T-helper 17 cell (primary cell): ENCODE measurements around the gene COL18A1. TPM values are rescaled to one million over a fixed set of nuclear protein-coding genes. Genes with fewer than 3 reads are reported as not detected.

Source experiments
- ATAC-seq: fragments of 150-1000 bp; cut with Tn5 transposase; 2 replicates; pipeline ENCODE4 v1.10.0; 2021; ENCODE audit warnings: mild to moderate bottlenecking, moderate library complexity
- DNase-seq, 3 donors: peaks; one replicate each; pipeline versions ENCODE4 v3.0.0 to v3.0.0-alpha.2; 2020 to 2021
- H3K9me3 ChIP-seq: one replicate; pipeline ENCODE4 v1.7.0; 2013; ENCODE audit warnings: low read length, mild to moderate bottlenecking; ENCODE audit not compliant: control insufficient read depth, poor library complexity, severe bottlenecking
- H3K27ac Mint-ChIP-seq: one replicate; pipeline ENCODE4 v1.8.0; 2022; ENCODE audit warnings: mild to moderate bottlenecking, moderate library complexity, mixed read lengths
- H3K27me3 Mint-ChIP-seq: one replicate; pipeline ENCODE4 v1.8.0; 2022; ENCODE audit warnings: mixed read lengths
- H3K36me3 Mint-ChIP-seq: one replicate; pipeline ENCODE4 v1.8.0; 2022; ENCODE audit warnings: low read depth, mixed read lengths
- H3K4me1 Mint-ChIP-seq: one replicate; pipeline ENCODE4 v1.8.0; 2022; ENCODE audit warnings: mild to moderate bottlenecking, mixed read lengths
- H3K4me3 Mint-ChIP-seq: one replicate; pipeline ENCODE4 v1.8.0; 2022; ENCODE audit warnings: mild to moderate bottlenecking, moderate library complexity, mixed read lengths
- total RNA-seq, 4 donors: library from RNA in 2 of 4; stranded (reverse) in 2 of 4; gene quantifications; one replicate each; pipeline ENCODE4 v1.2.3 and lab custom pipeline; 2022 to 2026

Gene COL18A1
- total RNA-seq, 2 donors from 2014 or later = 5.4 to 17.1 TPM

GRCh38 chr21:45467221-45467779 lies 62.3 kb downstream of the COL18A1 start:
- no peak overlapping the region for H3K27ac Mint-ChIP-seq

GRCh38 chr21:45468051-45468970 lies 63.3 kb downstream of the COL18A1 start:
- Mint-ChIP-seq H3K27me3 (peaks cover 19% of the 10 kb centered on the region), H3K4me3 (no peak overlapping the region), H3K27ac (no peak overlapping the region), H3K4me1 (peaks cover 4% of the 10 kb centered on the region), H3K36me3 (peaks cover 3% of the 10 kb centered on the region)
- no peaks in the 10 kb centered on the region for H3K9me3 ChIP-seq
- DNase-seq (no peak), ATAC-seq (no peak)

More at GRCh38 chr21:45467221-45467779, 62.3 kb downstream of the COL18A1 start:
- H3K36me3 Mint-ChIP-seq = peaks cover 3% of the 10 kb centered on the region
- H3K9me3 ChIP-seq = no peaks in the 10 kb centered on the region
- ATAC-seq (no peak), DNase-seq (no peak)
- H3K4me1 Mint-ChIP-seq = peaks cover 4% of the 10 kb centered on the region
- H3K4me3 Mint-ChIP-seq = no peak overlapping the region
- H3K27me3 Mint-ChIP-seq = peaks cover 20% of the 10 kb centered on the region

- Mint-ChIP-seq H3K4me1 (peaks cover 4% of the 10 kb centered on the region), H3K4me3 (no peak overlapping the region), H3K36me3 (peaks cover 3% of the 10 kb centered on the region), H3K27ac (no peak overlapping the region), H3K27me3 (peaks cover 14% of the 10 kb centered on the region)
- ATAC-seq (no peak), DNase-seq (no peak)
- no peaks in the 10 kb centered on the region for H3K9me3 ChIP-seq
Measured at GRCh38 chr21:45468971-45469272, 64.0 kb downstream of the COL18A1 start.

GRCh38 chr21:45469273-45470086 lies 64.5 kb downstream of the COL18A1 start:
- peaks cover 12% of the 10 kb centered on the region for H3K27me3 Mint-ChIP-seq
- H3K4me3 Mint-ChIP-seq = no peak overlapping the region
- peaks cover 3% of the 10 kb centered on the region for H3K36me3 Mint-ChIP-seq
- H3K27ac Mint-ChIP-seq = no peak overlapping the region
- ATAC-seq (no peak), DNase-seq (no peak)
- no peaks in the 10 kb centered on the region for H3K9me3 ChIP-seq
- H3K4me1 Mint-ChIP-seq = peaks cover 8% of the 10 kb centered on the region

GRCh38 chr21:45470087-45470515 lies 65.1 kb downstream of the COL18A1 start:
- Mint-ChIP-seq H3K36me3 (peaks cover 3% of the 10 kb centered on the region), H3K4me3 (no peak overlapping the region), H3K27ac (peak overlapping the region; percentile 8), H3K4me1 (peaks cover 8% of the 10 kb centered on the region), H3K27me3 (peaks cover 6% of the 10 kb centered on the region)
- no peak for ATAC-seq
- DNase-seq = no peak
- no peaks in the 10 kb centered on the region for H3K9me3 ChIP-seq

- no peaks in the 10 kb centered on the region for H3K9me3 ChIP-seq
- Mint-ChIP-seq H3K27me3 (no peaks in the 10 kb centered on the region), H3K36me3 (peaks cover 3% of the 10 kb centered on the region), H3K4me3 (no peak overlapping the region), H3K4me1 (peaks cover 8% of the 10 kb centered on the region), H3K27ac (peak overlapping the region; percentile 8)
- ATAC-seq (peak; percentile 73), DNase-seq (no peak)
Measured at GRCh38 chr21:45470773-45471524, 66.0 kb downstream of the COL18A1 start.

- no peak for DNase-seq
- H3K36me3 Mint-ChIP-seq = peaks cover 7% of the 10 kb centered on the region
- H3K9me3 ChIP-seq = no peaks in the 10 kb centered on the region
- ATAC-seq = no peak
- no peak overlapping the region for H3K4me3 Mint-ChIP-seq
- no peak overlapping the region for H3K27ac Mint-ChIP-seq
- peaks cover 12% of the 10 kb centered on the region for H3K4me1 Mint-ChIP-seq
- no peaks in the 10 kb centered on the region for H3K27me3 Mint-ChIP-seq
Measured at GRCh38 chr21:45471525-45472221, 66.7 kb downstream of the COL18A1 start.

- Mint-ChIP-seq H3K4me1 (peaks cover 14% of the 10 kb centered on the region), H3K27ac (no peak overlapping the region), H3K36me3 (peaks cover 4% of the 10 kb centered on the region), H3K27me3 (no peaks in the 10 kb centered on the region), H3K4me3 (no peak overlapping the region)
- DNase-seq (no peak), ATAC-seq (no peak)
- no peaks in the 10 kb centered on the region for H3K9me3 ChIP-seq
Measured at GRCh38 chr21:45472445-45473365, 67.7 kb downstream of the COL18A1 start.

- no peak overlapping the region for H3K4me3 Mint-ChIP-seq
- H3K27ac Mint-ChIP-seq = peak overlapping the region; percentile 8
- H3K9me3 ChIP-seq = no peaks in the 10 kb centered on the region
- H3K27me3 Mint-ChIP-seq = no peaks in the 10 kb centered on the region
- H3K4me1 Mint-ChIP-seq = peaks cover 22% of the 10 kb centered on the region
- DNase-seq (no peak), ATAC-seq (no peak)
- peaks cover 4% of the 10 kb centered on the region for H3K36me3 Mint-ChIP-seq
Measured at GRCh38 chr21:45473496-45474322, 68.7 kb downstream of the COL18A1 start.

- H3K4me1 Mint-ChIP-seq = peaks cover 28% of the 10 kb centered on the region
- no peak overlapping the region for H3K4me3 Mint-ChIP-seq
- ATAC-seq (no peak), DNase-seq (no peak)
- no peaks in the 10 kb centered on the region for H3K27me3 Mint-ChIP-seq
- H3K9me3 ChIP-seq = no peaks in the 10 kb centered on the region
- peaks cover 4% of the 10 kb centered on the region for H3K36me3 Mint-ChIP-seq
- peak overlapping the region; percentile 8 for H3K27ac Mint-ChIP-seq
Measured at GRCh38 chr21:45474323-45474950, 69.5 kb downstream of the COL18A1 start.
